ENCODE measurements around the gene P2RX4.

The P2RX4 gene

DNA sequence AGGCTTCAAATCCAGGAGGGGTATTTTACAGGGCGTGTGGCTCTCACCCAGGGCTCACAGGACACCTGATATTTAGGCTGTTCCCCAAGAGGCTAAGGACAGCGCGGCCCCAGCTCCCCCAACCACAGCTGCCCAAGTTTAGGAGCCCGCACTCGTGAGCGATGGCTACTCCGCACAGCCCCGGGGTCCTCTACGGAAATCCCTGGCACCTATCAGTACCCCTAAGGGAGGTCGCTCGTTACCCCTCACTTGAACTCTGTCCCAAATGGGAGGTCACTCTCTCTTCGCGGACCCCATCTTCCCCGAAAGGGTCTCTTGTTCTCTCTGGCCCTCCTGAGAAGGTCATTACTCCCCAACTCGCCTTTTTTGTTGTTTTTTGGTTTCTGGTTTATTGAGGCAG lies 708 bp upstream of the P2RX4 start:
- H3K27ac ChIP-seq = peak overlapping the region; percentile 89
- TF ChIP-seq, protein P1, sequence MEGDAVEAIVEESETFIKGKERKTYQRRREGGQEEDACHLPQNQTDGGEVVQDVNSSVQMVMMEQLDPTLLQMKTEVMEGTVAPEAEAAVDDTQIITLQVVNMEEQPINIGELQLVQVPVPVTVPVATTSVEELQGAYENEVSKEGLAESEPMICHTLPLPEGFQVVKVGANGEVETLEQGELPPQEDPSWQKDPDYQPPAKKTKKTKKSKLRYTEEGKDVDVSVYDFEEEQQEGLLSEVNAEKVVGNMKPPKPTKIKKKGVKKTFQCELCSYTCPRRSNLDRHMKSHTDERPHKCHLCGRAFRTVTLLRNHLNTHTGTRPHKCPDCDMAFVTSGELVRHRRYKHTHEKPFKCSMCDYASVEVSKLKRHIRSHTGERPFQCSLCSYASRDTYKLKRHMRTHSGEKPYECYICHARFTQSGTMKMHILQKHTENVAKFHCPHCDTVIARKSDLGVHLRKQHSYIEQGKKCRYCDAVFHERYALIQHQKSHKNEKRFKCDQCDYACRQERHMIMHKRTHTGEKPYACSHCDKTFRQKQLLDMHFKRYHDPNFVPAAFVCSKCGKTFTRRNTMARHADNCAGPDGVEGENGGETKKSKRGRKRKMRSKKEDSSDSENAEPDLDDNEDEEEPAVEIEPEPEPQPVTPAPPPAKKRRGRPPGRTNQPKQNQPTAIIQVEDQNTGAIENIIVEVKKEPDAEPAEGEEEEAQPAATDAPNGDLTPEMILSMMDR (conservative IDR thresholded peaks at IDR 0.05) = no peak

- TF ChIP-seq, protein P1 (conservative IDR thresholded peaks at IDR 0.05) = no peak
- H3K27ac ChIP-seq = no peak overlapping the region
Measured at GRCh38 chr12:121212875-121213274, 2.9 kb downstream of the P2RX4 start.

- H3K27ac ChIP-seq = peak overlapping the region; percentile 41; the same call in 1 of the 2 replicates
- TF ChIP-seq, protein P1 (conservative IDR thresholded peaks at IDR 0.05) = no peak
Measured at GRCh38 chr12:121214166-121214777, 4.3 kb downstream of the P2RX4 start.

DNA sequence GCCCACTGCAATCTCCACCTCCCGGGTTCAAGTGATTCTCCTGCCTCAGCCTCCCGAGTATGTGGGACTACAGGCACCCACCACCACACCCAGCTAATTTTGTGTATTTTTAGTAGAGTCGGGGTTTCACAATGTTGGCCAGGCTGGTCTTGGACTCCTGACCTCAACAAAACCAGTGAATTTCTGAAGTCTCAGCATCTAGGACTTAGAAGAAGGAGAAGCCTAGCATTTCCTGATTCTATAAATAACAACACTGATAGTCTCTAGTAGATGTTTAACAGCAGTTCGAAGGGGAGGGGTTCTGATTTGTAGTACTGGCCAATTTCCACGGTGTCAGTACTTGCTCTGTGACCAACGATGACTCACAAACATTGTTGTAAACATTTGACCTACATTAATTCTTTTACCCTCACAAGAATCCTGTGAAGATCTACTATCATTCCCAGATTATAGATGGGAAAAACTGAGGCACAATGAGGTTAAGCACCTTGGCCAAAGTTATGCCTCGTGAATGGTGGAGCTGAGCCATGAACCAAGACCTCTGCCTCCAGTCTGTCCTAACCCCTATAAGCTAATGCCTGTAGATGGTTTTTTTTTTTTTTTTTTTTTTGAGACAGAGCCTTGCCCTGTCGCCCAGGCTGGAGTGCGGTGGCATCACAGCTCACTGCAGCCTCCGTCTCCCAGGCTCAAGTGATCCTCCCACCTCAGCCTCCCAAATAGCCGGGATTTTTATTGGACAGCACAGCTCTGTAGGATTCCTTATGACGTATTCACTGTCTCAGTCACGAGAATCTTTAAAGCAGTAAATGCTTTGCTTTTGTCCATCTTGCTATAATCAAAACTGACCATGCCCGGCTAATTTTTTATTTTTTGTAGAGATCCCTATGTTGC lies 5.2 kb downstream of the P2RX4 start:
- peak overlapping the region; percentile 41; the same call in 1 of the 2 replicates for H3K27ac ChIP-seq
- TF ChIP-seq, protein P1 (conservative IDR thresholded peaks at IDR 0.05) = no peak

DNA sequence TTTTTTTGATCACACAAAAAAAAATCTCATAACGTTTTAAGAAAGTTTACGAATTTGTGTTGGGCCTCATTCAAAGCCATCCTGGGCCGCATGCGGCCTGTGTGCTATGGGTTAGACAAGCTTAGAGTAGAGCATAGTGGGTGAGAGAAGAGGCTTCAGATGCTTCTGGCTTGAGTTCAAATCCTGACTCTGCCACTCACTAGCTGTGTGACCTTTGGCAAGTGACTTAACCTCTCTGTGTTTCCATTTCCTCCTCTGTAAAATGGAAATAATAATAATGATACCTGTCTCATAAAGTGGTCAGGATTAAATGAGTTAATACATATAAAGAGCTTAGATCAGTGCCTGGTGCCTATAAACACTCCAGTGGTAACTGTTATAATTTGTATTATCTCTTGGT lies 6.2 kb downstream of the P2RX4 start:
- TF ChIP-seq, protein P1 (conservative IDR thresholded peaks at IDR 0.05) = no peak
- no peak overlapping the region for H3K27ac ChIP-seq

GRCh38 chr12:121217063-121217462 lies 7.1 kb downstream of the P2RX4 start:
- no peak overlapping the region for H3K27ac ChIP-seq
- TF ChIP-seq, protein P1 (conservative IDR thresholded peaks at IDR 0.05) = no peak

DNA sequence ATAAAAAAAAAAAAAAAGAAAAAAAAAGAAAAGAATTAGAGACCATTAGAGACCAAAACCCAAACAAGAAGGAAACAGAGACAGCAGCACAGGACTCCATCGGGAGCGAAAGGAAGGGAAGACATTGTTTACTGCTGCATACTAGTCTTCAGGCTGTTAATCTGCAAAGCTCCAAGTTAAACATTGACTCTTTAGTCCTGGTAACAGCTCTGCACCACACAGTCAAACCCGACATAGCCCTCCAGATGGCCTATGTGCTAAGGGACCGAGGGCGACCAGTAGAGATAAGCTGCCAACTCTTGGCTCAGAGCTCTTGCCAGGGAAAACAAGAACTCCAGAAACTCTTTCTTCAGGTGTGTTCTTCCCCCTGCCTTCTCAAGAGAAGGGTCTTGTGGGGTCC lies 7.8 kb downstream of the P2RX4 start:
- H3K27ac ChIP-seq = no peak overlapping the region
- TF ChIP-seq, protein P1 (conservative IDR thresholded peaks at IDR 0.05) = no peak
